Neural cell (in vitro differentiated cells): ENCODE data around the gene PLD4.

ENCODE experiments used
- CTCF ChIP-seq: fragments of 450-650 bp; IDR thresholded peaks from 2 replicates; pipeline ENCODE4 v1.5.1; 2014; ENCODE audit warnings: antibody characterized with exemption, mild to moderate bottlenecking, moderate library complexity; ENCODE audit not compliant: poor library complexity, severe bottlenecking
- EP300 ChIP-seq: fragments of 450-650 bp; conservative IDR thresholded peaks from 2 replicates; pipeline ENCODE4 v1.6.1; 2014; ENCODE audit warnings: antibody characterized with exemption, mild to moderate bottlenecking, moderate library complexity; ENCODE audit not compliant: poor library complexity, severe bottlenecking
- EZH2 ChIP-seq: fragments of 200-600, 300-800 bp; shearing (Covaris generic), sonication (generic); IDR thresholded peaks from 2 replicates; pipeline ENCODE4 v1.6.1; 2014; ENCODE audit warnings: antibody characterized with exemption, low read length, borderline replicate concordance, mild to moderate bottlenecking; ENCODE audit not compliant: insufficient read depth, poor library complexity, severe bottlenecking
- MXI1 ChIP-seq: fragments of 450-650 bp; conservative IDR thresholded peaks from 2 replicates; pipeline ENCODE4 v1.6.1; 2014; ENCODE audit warnings: antibody characterized with exemption, mild to moderate bottlenecking; ENCODE audit not compliant: poor library complexity, severe bottlenecking
- POLR2AphosphoS5 ChIP-seq: IDR thresholded peaks from 2 replicates; pipeline ENCODE4 v1.6.1; 2012
- RAD21 ChIP-seq: fragments of 450-650 bp; conservative IDR thresholded peaks from 2 replicates; pipeline ENCODE4 v1.6.1; 2014; ENCODE audit warnings: antibody characterized with exemption, mild to moderate bottlenecking, moderate library complexity
- REST ChIP-seq: IDR thresholded peaks from 2 replicates; pipeline ENCODE4 v1.6.1; 2012; ENCODE audit warnings: borderline replicate concordance
- SMC3 ChIP-seq: fragments of 450-650 bp; conservative IDR thresholded peaks from 2 replicates; pipeline ENCODE4 v1.6.1; 2014; ENCODE audit warnings: antibody characterized with exemption, mild to moderate bottlenecking, moderate library complexity; ENCODE audit not compliant: poor library complexity
- TAF1 ChIP-seq: IDR thresholded peaks from 2 replicates; pipeline ENCODE4 v1.6.1; 2012; ENCODE audit warnings: low read depth

- no peak for TF ChIP-seq EP300
- no peak for TF ChIP-seq CTCF
- no peak for TF ChIP-seq EZH2
- no peak for TF ChIP-seq TAF1
- TF ChIP-seq POLR2AphosphoS5 = no peak
- no peak for TF ChIP-seq REST
- no peak for TF ChIP-seq MXI1
- TF ChIP-seq RAD21 = no peak
- TF ChIP-seq SMC3 = no peak
Observed at GRCh38 chr14:104893435-104894207, 31.1 kb upstream of the PLD4 start.
